ENCODE results near the gene VSTM4.

GRCh38 chr10:49117376-49118070 lies 2.2 kb upstream of the VSTM4 start:
- no peak for TF ChIP-seq CTCF (IDR thresholded peaks at IDR 0.05)
- TF ChIP-seq POLR2A (IDR thresholded peaks at IDR 0.05) = no peak

Data from heart left ventricle (tissue), 13 donors.